Lower leg skin (tissue), 3 donors: ENCODE data around the gene CLDN10.

ENCODE experiments used
- CTCF ChIP-seq, 3 donors: fragments of 450-650 bp; IDR thresholded peaks; one replicate each; pipeline ENCODE4 v1.5.1; 2016; ENCODE audit warnings: antibody characterized with exemption in 3 of 3, mild to moderate bottlenecking in 3 of 3, moderate library complexity in 2 of 3
- POLR2A ChIP-seq, 2 donors: fragments of 450-650 bp; IDR thresholded peaks; one replicate each; pipeline ENCODE4 v1.6.1; 2016 to 2017; ENCODE audit warnings: antibody characterized with exemption in 2 of 2, mild to moderate bottlenecking in 1 of 2, moderate library complexity in 1 of 2

- TF ChIP-seq CTCF (IDR thresholded peaks at IDR 0.05) (no peak), POLR2A (IDR thresholded peaks at IDR 0.05) (no peak)
These were observed 12.3 kb downstream of the CLDN10 start for GRCh38 chr13:95564733-95565291.
